NK-92 treated with Interleukin-12 subunit alpha and Interleukin-12 subunit beta, amount 100 ng/mL, for 24 hours (cell line): ENCODE results near the gene C8G.

ENCODE experiments used
- DNase-seq: peaks from one replicate; lab custom pipeline; 2025; lab: John Stamatoyannopoulos, UW

C8G gene

DNA sequence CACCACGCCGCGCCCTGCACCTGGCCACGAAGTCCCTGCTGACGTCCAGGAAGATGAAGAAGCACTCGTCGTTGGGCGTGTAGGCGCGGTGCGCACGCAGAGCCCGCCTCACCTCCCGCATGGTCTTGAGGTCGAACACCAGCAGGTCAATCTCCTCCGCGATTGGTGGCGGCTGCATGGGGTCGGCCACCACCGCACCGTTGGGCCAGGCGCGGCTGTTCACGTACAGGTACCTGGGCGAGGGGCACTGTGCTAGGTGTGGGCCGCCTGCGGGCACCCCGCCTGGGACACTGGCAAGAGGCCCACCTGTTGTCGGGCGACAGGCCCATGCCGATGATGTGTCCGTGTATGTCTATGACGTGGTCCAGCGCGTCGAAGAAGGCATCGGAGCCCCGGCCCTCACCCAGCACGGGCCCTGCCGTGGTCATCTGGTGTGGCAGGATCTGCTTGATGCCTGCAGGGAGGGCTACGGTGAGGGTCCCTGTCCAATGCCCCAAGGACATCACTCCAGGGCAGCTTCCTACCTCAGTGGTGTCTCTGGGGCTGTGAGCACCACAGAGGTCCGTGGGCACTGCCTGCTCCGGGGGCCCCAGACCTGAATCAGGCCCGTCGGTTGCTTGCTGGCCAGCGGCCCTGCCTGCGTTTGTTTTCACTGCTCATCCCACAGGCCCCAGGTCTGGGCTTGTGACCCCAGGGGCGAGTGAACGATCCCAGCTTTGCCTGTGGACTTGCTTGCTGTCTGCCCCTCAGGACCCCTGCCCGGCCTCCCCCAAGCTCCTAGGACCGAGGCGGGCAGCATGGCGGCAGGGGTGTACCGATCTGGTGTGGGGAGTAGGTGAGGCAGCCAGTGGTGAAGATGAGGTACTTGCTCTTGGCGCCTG lies 3.6 kb upstream of the C8G start:
- DNase-seq: no peak

DNA sequence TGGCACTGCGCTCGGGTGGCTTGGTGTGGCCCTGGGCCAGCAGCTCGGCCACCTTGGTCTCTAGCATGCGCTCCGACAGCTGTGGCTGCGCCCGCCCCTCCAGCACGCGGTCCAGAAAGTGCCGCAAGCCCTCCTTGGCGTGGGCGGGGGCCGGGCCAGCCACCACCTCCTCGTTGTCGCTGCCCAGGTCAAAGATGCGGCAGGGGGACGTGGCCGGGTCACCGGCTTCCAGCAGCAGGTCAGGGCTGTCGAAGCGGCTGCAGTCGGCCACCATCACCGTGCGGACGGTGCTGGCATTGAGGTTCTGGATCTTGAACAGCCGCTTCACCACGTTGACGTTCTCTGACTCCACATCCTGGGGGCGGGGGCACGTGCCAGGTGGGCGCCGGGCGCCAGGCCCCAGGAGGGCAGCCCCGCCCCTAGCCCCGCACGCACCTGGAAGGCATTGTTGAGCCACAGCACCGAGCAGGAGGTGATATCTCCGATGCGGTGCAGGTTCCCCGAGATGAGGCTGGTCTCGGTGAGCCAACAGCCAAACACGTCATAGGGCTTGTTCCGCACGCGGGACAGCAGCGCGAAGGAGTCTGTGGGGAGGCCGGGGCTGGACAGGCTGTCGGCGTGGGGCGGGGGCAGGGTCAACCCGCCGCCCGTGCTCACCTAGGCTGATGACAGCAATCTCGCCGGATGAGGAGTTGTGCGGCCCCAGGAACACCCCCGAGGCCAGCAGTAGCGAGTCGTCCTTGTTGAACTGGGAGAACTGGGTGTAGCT lies 2.7 kb upstream of the C8G start:
- no peak for DNase-seq

DNA sequence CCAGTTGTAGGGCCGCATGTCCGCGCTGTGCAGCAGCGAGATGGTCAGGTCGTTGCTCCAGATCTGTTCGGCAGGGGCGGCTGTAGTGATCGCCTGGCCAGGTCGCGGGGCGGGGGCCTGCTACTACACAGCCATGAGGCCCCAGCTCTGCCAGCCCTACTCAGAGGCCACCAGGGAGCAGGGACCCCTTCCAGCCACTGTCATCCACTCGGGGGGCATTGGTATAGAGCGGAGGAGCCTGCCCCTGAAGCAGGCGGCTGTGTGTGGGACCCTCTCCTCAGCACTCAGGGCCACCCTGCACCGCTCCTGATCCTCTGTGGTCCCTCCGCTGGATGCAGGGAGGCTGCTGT lies 2.2 kb upstream of the C8G start:
- no peak for DNase-seq

DNA sequence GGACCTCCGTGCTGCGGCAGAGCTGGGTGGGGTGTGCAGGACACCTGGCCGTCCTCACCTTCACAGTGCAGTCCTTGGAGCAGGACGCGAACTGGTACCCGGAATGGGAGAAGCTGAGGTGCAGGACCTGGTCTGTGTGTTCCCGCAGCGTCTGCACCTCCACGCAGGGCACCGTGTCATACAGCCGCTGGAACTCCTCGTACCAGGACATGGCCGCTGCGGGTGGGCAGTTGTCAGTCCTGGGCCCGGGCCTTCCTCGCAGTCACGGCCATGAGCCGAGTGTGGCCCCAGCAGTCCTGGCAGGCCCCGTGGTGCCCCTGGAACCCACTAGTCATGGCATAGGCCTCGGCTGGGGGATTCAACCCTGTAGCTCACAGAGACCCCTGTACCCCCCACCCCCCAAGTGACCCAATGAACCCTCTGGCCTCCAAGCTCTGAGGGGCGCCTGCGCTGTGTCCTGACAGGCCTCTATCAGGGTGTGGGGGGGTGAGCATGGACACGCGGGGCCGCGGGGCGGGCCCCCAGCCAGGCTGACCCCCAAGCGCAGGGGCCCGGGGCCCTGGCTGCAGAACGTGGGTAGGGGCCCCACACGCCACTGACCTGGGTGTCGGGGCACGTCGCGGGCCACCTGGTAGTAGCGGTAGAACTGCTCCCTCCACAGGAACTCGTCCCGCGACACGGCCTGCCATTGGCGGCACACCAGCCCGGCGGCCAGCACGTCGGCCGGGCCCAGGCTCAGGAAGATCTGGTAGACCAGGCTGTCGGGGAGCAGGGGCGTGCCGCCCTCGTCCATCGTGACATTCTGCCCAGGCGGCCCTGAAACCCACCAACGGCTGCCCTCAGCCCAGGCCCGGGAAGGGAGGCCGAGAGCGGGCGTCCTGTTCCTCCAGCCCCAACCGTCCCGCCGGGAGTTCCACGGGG lies 1.5 kb upstream of the C8G start:
- DNase-seq: peak; percentile 61

DNA sequence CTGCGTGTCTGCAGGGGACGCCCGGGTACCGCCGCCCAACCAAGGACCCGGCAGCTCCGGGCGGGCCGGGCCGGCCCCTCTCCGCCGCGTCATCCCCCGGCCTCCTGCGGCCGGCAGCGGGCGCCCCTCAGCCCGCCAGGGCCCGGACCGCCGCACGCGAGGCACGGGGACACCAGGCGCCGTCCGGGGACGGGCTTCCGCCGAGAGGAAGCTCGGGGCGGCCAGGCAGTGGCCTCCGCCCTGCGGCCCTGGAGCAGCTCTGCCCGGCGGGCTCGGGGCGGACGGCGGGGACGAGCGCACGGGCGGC lies 878 bp upstream of the C8G start:
- DNase-seq: no peak

DNA sequence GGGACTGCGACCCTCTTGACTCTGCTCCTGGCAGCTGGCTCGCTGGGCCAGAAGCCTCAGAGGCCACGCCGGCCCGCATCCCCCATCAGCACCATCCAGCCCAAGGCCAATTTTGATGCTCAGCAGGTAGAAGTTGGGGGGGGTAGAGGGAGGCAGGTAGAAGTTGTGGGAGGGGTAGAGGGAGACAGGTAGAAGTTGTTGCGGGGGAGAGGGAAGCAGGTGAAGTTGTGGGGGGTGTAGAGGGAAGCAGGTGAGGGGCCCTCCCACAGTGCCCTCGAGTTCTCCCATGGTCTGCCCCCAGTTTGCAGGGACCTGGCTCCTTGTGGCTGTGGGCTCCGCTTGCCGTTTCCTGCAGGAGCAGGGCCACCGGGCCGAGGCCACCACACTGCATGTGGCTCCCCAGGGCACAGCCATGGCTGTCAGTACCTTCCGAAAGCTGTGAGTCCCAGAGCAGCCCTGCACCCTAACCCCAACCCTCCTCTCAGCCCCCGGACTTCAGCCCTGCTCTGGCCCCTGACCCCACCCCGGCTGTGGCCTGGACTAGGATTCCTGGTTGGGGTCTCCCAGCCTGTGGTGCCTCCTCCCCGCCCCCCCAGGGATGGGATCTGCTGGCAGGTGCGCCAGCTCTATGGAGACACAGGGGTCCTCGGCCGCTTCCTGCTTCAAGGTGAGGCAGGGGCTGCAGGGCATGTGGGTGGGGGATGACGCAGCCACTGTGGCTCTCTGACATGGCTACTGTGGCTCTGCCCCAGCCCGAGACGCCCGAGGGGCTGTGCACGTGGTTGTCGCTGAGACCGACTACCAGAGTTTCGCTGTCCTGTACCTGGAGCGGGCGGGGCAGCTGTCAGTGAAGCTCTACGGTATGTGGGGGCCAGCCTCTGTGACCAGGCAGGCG lies 537 bp downstream of the C8G start:
- no peak for DNase-seq

DNA sequence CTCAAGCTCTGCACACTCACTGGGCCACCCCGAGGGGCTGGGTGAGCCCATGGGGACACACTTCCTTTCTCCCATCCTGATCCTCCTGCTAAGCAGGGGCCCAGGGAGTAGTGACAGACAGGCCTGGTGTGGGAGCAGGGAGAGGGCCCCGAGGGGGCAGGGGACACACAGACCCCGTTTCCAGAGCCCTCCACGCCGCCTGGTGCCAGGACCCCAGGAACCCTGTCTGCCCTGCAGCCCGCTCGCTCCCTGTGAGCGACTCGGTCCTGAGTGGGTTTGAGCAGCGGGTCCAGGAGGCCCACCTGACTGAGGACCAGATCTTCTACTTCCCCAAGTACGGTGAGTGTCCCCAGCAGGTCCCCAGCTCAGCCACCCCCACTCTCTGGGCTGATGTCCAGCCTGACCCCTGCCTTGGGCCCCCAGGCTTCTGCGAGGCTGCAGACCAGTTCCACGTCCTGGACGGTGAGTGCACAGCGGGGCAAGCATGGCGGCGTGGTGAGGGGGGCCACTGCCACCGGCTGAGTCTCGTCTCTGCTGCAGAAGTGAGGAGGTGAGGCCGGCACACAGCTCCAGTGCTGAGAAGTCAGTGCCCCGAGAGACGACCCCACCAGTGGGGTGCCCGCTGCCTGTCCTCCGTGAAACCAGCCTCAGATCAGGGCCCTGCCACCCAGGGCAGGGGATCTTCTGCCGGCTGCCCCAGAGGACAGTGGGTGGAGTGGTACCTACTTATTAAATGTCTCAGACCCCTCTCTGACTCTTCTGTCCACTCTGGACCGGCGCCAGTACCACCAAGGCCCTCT lies 1.4 kb downstream of the C8G start:
- no peak for DNase-seq

DNA sequence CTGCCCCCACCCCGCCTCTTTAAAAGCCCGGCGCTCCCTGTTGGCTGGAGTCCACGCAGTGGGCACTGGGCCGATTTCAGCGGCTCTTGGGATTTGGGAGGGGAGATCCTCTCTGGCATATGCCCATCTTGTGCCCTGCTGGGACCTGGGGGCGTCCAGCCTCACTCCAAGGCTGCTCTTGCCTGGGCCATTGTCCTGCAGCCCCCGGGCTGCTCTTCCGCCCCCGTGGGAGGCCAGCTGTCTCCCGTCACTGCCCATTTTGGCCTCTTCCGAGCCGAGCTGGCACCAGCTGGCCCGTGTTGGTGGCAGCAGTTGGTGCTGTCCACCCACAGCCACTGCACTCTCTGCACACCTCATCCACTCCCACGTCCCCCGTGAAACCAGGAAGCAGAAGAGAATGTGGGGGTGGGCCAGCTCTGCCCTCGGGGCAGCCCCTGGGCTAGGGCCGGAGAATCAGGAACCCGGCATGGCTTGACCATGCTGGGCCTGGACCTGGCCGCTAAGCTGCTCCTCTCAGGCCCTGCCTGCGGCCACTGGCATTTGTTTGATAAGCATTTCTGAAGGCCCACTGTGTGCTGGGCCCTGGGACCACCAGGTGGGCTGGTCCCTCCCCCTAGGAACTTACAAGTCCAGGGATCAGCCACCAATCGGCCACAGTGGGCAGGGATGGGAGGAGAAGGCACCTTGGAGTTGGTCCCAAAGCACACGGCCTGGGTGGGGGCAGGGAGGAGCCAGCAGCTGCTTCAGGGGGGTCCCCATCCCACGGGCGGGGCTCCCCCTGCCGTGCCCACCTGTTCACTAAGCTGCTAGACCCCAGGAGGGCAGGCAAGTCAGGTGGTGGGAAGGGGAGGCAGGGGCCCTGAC lies 2.2 kb downstream of the C8G start:
- no peak for DNase-seq

DNA sequence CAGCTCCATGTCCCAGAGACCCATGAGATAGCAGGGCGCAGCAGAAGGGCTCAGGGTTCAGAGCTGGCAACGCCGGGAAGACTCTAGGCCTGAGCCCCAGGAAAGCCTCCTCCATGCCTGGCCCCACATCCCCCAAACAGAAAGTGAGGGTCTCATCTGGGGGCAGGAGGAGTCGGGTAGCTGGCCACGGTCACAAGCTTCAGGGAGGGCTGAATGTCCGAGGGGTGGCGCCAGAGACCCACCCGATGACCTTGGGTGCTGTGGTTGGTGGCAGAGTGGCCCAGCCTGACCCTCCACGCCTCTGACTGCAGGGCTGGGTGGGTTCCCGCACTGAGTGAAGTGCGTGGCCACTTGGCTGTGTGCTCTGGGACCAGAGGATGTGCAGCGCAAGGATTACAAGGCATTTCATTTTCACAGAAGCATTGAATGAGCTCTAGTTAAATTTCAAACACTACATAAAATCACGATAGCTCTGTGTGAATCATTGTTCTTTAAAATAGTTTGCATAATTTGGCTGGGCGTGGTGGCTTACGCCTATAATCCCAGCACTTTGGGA lies 3.0 kb downstream of the C8G start:
- no peak for DNase-seq

DNA sequence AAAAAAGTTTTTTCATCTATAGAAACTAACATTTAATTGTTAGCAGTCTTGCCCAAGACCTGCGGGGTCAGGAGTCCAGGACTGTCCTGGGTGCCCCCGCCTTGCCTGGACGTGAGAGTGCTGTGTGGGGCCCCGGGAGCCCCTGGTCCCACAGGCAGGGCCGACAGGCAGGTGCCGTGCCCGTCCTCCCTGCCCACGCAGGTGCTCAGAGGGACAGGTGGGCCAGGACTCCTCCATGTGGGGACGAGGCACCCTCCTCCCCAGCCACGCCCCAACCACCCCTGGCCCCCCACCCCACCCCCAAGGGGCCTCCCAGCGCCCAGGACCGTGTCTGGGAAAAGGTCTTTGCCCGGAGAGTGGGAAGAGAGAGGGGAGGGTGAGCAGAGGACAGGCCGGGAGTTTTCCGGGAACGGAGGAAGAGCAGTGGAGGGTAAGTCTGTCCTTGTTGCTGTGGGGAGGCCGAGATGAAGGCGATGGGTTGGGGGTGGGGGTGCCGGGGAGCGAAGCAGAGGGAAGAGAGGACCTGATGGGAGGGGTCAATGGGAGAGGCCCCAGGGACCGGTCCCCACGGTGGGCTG lies 4.3 kb downstream of the C8G start:
- no peak for DNase-seq

DNA sequence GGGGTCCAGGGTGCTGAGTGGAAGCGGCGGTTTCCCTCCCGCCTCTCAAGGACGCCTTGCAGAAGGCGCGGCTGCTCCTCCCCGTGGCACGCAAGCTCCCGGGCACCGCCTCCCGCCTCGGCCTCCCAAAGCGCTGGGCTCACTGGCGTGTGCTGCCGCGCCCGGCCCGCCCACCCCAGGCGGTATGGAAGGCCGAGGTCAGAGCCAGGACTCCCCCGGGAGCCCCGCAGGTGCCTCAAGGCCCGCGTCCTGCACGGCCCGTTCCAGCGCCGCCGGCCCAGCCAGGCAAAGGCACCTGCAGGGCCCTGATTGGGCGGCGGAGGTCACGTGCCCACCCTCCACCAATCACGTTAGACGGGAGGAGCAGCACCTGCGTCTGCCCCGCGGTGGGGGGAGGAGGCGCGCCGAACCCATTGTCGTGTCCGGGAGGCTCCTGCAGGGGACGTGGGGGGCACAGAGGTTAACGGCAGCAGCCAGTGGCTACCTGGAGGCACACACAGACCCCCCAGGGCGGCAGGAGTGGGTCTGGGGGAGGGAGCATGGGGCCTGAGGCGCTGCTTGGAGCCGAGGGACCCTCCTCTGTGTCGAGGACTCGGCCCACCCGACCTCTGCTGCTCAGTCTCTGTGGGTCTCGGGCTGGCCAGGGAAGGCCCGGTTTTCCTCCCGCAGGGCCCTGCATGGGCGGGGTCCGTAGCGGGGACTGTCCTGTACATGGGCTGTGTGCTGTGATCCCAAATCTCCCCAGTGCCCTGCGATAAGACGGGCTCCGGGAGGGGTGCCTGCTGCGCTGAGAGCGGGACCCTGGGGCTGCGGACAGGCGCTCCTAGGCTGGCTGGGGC lies 5.0 kb downstream of the C8G start:
- DNase-seq: peak; percentile 92

DNA sequence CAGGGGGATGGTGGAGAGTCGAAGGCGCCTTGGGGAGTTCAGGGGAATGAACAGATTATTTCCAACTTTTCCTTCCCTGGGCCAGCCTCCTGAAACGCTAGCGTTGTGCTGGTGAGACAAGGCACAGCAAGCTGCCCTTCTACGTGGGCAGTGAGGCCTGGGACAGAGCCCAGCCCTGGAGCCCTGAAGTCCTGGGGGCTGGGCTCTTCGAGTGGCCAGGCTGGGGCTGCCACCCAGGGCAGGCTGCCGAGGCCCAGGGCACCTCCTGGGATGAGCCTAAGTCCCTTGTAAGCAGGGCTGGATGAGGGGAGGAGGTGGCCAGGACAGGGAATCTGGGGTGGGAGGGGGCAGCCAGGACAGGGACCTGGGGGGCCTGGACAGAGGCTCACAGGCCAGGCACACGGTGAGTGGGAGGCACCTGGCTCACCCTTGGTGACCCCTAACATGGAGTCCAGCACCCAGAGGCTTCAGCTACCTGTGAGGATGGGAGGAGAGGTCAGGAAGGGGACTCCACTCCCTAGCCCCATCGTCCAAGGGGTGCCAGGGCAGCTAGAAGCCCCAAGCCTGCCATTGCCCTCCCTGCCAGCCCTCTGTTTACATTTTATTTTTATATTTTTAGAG lies 5.7 kb downstream of the C8G start:
- DNase-seq: no peak

DNA sequence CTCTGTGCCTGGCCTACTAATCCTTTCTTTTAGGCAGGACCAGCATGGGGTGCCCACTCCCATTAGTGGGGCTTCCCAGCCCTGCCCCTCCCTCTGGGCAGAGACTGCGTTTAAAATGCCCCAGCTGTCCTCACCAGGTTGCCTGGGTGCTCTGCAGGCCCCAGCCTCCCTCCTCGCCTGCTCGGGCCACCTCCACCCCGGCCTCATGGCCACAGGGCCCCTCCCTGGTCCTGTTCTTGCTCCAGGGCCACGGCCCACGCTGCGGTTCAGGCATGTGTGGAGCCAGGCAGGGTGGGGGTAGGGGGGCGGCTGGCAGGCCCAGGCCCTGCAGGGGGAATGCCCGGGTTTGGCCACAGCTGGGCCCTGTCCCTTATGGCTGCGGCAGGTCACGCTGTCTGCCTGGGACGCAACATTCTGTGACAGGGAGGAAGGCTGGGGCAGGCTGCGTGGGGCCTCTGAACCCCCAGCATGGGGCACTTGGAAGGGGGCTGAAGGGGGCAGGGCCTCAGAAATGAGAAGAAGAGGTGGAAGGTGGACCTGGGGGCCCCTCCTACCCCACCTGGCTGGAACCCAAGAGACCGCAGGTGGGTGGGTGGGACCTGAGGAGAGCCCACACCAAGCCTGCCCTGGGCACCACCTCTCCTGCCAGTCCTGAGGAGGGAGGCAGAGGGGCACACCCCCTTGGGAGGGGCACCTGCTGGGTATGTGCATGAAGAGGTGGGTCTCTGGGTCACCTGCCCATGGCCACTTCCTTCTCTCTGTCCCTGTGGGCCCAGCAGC lies 6.7 kb downstream of the C8G start, which contains the start of gene LCN12:
Gene LCN12, plus strand, starts transcription at position 733 of the 780 bp plus-strand sequence. CDS start 55 bp downstream, outside the sequence.
- DNase-seq: no peak

DNA sequence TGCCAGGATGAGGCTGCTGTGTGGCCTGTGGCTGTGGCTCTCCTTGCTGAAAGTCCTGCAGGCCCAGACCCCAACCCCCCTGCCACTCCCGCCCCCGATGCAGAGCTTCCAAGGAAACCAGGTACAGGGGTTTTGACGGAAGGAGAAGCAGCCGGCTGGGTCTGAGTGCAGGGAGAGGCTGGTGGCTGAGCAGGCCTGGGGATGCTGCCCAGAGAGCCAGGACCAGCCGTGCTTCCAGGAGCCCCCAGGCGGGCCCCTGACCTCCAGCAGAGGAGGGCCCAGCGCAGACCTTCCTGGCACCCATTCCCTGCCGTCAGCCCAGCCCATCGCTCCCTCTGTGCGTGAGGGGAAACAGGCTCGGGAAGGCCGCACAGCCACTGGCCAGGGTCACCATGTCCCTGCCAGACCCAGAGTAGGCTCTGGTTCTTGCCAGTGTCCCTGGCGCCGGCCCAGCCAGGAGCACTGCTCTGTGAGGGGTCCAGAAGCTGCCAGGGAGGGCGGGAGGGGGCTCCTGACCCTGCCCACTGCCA lies 7.3 kb downstream of the C8G start:
- no peak for DNase-seq

DNA sequence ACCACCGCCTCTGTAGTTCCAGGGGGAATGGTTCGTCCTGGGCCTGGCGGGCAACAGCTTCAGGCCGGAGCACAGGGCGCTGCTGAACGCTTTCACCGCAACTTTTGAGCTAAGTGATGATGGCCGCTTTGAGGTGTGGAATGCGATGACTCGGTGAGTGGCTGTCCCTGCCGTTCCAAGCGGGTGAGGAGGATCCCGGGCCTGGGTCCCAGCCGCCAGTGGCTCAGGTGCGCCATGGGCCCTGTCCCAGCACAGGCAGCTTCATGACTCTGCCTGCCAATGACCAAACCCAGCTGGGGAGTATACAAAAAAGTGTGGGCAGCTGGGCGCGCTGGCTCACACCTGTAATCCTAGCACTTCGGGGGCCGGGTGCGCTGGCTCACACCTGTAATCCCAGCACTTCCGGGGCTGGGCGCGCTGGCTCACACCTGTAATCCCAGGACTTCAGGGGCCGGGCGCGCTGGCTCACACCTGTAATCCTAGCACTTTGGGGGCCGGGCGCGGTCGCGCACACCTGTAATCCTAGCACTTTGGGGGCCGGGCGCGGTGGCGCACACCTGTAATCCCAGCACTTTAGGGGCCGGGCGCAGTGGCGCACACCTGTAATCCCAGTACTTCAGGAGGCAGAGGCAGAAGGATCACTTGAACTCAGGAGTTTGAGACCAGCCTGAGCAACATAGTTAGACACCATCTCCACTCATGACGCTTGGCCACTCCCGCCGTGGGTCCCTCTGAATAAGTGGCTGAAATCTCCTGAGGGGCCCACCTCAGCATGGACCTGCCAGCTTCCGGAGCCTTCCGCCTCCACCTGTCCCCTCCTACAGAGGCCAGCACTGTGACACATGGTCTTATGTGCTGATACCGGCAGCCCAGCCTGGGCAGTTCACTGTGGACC lies 8.1 kb downstream of the C8G start:
- DNase-seq: no peak
